ENCODE data around the gene FOXC1. TPM values are rescaled to one million over a fixed set of nuclear protein-coding genes. Genes with fewer than 3 reads are reported as not detected.

Gene FOXC1
- polyA plus RNA-seq, 1 of the 3 experiments (the other 2 are of a cell fraction), result 4.3 TPM

GRCh38 chr6:1617466-1618310, 8.0 kb downstream of the FOXC1 start:
- Histone ChIP-seq H3K4me1 (ENCODE audit: control insufficient read depth in 1 of 2, insufficient read depth in 2 of 2, low read depth in 1 of 2, low read length in 1 of 2) (peaks cover 0 to 8% of the 10 kb centered on the region in 2 experiments; a peak in 2 of 4 replicates), H2AFZ (ENCODE audit: low read depth) (no peak overlapping the region), H3K9ac (no peak overlapping the region), H3K9me2 (no peaks in the 10 kb centered on the region), H4K20me1 (ENCODE audit: insufficient read depth) (peaks cover 13% of the 10 kb centered on the region; the same call in 1 of the 2 replicates), H3K79me2 (ENCODE audit: insufficient read depth) (peaks cover 24% of the 10 kb centered on the region), H3K27ac (ENCODE audit: low read depth in 2 of 2, low read length in 1 of 2) (no peak overlapping the region), H3K36me3 (replicated peaks in 1 of 2; ENCODE audit: control insufficient read depth in 1 of 2, insufficient read depth in 2 of 2, low read length in 1 of 2) (peaks cover 0 to 5% of the 10 kb centered on the region in 2 experiments), H3K4me3 (ENCODE audit: low read depth in 2 of 2, low read length in 1 of 2) (no peak overlapping the region), H3K9me3 (no peaks in the 10 kb centered on the region), H3K4me2 (no peak overlapping the region), H3K27me3 (ENCODE audit: insufficient read depth) (no peaks in the 10 kb centered on the region), H3F3A (replicated peaks; ENCODE audit: insufficient read depth) (peaks cover 9% of the 10 kb centered on the region)
- TF ChIP-seq YY1 (IDR thresholded peaks at IDR 0.05; ENCODE audit: low read depth) (no peak), CHD2 (IDR thresholded peaks at IDR 0.05; ENCODE audit: low read length, partially characterized antibody) (no peak), NFIC (IDR thresholded peaks at IDR 0.05; ENCODE audit: borderline replicate concordance) (no peak), MEF2A (IDR thresholded peaks at IDR 0.05; ENCODE audit: borderline replicate concordance, low read depth) (no peak)
- no peak for DNase-seq
- POLR2A ChIA-PET, result no interaction called here
- 94% methylated on average over 19 of the region's 21 CpGs for WGBS (ENCODE audit: low lambda C conversion rate)
- CTCF ChIA-PET, result interaction anchor here (0.7 to 2.5 kb wide), 5 partner anchors 9 to 487 kb away, joined by 3 to 10 read pairs (median 3); no protein-coding TSS in a partner anchor

DNA sequence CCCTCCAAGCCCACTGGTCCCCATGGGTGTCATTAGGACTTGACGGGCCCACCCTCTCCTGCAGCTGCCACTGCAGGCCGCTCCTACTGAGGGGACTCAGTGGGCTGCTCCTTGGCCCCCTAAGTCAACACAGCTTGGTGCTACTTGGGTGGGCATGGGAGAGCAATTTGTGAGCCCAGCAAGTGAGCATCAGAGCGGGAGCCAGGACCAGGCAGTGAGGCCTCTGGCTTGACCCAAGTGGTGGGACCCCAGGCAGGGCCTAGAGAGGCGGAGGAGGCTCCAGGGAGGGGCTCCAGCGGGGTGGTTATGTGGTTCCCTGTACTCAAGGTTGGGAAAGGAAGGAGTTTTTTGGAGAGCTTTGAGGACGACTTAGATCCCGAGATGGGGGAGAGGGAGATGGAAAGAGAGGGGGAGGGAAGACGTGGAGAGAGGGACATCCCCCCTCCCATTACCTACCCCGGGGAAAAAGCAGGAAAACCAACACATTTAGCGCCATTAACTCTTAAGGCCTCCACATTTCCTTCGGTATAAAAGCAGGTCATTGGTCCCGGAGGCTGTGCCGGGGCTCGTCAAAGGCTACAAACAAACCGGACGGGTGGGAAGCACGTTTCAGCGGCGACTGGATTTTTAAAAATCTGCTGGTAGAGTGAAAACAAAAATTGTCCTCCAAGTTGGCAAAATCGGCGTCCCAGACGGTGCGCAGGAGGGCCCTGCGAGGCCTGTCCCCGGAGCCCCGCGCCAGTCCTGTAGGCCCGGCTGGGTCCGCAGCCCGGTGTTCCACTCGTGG, 8.8 kb downstream of the FOXC1 start:
- H4K20me1 ChIP-seq (ENCODE audit: insufficient read depth), result peaks cover 5% of the 10 kb centered on the region; the same call in 1 of the 2 replicates
- H3K79me2 ChIP-seq (ENCODE audit: insufficient read depth), result peaks cover 16% of the 10 kb centered on the region
- H3K4me2 ChIP-seq, result no peak overlapping the region
- peaks cover 0 to 11% of the 10 kb centered on the region in 2 experiments; a peak in 2 of 4 replicates for H3K4me1 ChIP-seq (ENCODE audit: control insufficient read depth in 1 of 2, insufficient read depth in 2 of 2, low read depth in 1 of 2, low read length in 1 of 2)
- no peak overlapping the region for H3K9ac ChIP-seq
- H2AFZ ChIP-seq (ENCODE audit: low read depth), result no peak overlapping the region
- H3K27me3 ChIP-seq (ENCODE audit: insufficient read depth), result no peaks in the 10 kb centered on the region
- H3K9me3 ChIP-seq, result no peaks in the 10 kb centered on the region
- no peak for DNase-seq
- WGBS (ENCODE audit: low lambda C conversion rate), result 94% methylated on average over 25 of the region's 31 CpGs
- ChIA-PET CTCF (interaction anchor here (0.7 to 2.5 kb wide), 3 partner anchors 8 to 486 kb away, joined by 3 to 10 read pairs (median 9); no protein-coding TSS in a partner anchor), POLR2A (no interaction called here)
- no peaks in the 10 kb centered on the region for H3K9me2 ChIP-seq
- H3F3A ChIP-seq (replicated peaks; ENCODE audit: insufficient read depth), result peaks cover 3% of the 10 kb centered on the region
- no peak overlapping the region for H3K4me3 ChIP-seq (ENCODE audit: low read depth in 2 of 2, low read length in 1 of 2)
- peaks cover 0 to 5% of the 10 kb centered on the region in 2 experiments for H3K36me3 ChIP-seq (replicated peaks in 1 of 2; ENCODE audit: control insufficient read depth in 1 of 2, insufficient read depth in 2 of 2, low read length in 1 of 2)
- H3K27ac ChIP-seq (ENCODE audit: low read depth in 2 of 2, low read length in 1 of 2), result no peak overlapping the region
- TF ChIP-seq EP300 (IDR thresholded peaks at IDR 0.05; ENCODE audit: borderline replicate concordance in 1 of 2, low read depth in 1 of 2, low read length in 1 of 2) (no peak), FOXJ3 (CRISPR knock-in tag; IDR thresholded peaks at IDR 0.05) (no peak), SMC3 (IDR thresholded peaks at IDR 0.05; ENCODE audit: low read depth, low read length) (no peak), CHD2 (IDR thresholded peaks at IDR 0.05; ENCODE audit: low read length, partially characterized antibody) (no peak), ELF1 (IDR thresholded peaks at IDR 0.05) (no peak), FOXM1 (IDR thresholded peaks at IDR 0.05; ENCODE audit: low read depth) (no peak), GATA2 (CRISPR knock-in tag; IDR thresholded peaks at IDR 0.05) (no peak), TEAD4 (IDR thresholded peaks at IDR 0.05; ENCODE audit: borderline replicate concordance, insufficient read depth) (no peak), NRF1 (IDR thresholded peaks at IDR 0.05; ENCODE audit: low read depth, low read length) (no peak), TCF12 (IDR thresholded peaks at IDR 0.05) (no peak), YY1 (IDR thresholded peaks at IDR 0.05; ENCODE audit: low read depth) (no peak), RXRA (IDR thresholded peaks at IDR 0.05; ENCODE audit: borderline replicate concordance, low read depth) (no peak)
- TF ChIP-seq, protein P1, sequence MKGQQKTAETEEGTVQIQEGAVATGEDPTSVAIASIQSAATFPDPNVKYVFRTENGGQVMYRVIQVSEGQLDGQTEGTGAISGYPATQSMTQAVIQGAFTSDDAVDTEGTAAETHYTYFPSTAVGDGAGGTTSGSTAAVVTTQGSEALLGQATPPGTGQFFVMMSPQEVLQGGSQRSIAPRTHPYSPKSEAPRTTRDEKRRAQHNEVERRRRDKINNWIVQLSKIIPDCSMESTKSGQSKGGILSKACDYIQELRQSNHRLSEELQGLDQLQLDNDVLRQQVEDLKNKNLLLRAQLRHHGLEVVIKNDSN (IDR thresholded peaks at IDR 0.05; ENCODE audit: borderline replicate concordance, low read depth), result no peak
- TF ChIP-seq, protein P2, sequence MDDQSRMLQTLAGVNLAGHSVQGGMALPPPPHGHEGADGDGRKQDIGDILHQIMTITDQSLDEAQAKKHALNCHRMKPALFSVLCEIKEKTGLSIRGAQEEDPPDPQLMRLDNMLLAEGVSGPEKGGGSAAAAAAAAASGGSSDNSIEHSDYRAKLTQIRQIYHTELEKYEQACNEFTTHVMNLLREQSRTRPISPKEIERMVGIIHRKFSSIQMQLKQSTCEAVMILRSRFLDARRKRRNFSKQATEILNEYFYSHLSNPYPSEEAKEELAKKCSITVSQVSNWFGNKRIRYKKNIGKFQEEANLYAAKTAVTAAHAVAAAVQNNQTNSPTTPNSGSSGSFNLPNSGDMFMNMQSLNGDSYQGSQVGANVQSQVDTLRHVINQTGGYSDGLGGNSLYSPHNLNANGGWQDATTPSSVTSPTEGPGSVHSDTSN (IDR thresholded peaks at IDR 0.05), result no peak
- TF ChIP-seq, protein P3, sequence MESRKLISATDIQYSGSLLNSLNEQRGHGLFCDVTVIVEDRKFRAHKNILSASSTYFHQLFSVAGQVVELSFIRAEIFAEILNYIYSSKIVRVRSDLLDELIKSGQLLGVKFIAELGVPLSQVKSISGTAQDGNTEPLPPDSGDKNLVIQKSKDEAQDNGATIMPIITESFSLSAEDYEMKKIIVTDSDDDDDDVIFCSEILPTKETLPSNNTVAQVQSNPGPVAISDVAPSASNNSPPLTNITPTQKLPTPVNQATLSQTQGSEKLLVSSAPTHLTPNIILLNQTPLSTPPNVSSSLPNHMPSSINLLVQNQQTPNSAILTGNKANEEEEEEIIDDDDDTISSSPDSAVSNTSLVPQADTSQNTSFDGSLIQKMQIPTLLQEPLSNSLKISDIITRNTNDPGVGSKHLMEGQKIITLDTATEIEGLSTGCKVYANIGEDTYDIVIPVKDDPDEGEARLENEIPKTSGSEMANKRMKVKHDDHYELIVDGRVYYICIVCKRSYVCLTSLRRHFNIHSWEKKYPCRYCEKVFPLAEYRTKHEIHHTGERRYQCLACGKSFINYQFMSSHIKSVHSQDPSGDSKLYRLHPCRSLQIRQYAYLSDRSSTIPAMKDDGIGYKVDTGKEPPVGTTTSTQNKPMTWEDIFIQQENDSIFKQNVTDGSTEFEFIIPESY (IDR thresholded peaks at IDR 0.05; ENCODE audit: borderline replicate concordance, low read depth), result no peak
- TF ChIP-seq, protein P4, sequence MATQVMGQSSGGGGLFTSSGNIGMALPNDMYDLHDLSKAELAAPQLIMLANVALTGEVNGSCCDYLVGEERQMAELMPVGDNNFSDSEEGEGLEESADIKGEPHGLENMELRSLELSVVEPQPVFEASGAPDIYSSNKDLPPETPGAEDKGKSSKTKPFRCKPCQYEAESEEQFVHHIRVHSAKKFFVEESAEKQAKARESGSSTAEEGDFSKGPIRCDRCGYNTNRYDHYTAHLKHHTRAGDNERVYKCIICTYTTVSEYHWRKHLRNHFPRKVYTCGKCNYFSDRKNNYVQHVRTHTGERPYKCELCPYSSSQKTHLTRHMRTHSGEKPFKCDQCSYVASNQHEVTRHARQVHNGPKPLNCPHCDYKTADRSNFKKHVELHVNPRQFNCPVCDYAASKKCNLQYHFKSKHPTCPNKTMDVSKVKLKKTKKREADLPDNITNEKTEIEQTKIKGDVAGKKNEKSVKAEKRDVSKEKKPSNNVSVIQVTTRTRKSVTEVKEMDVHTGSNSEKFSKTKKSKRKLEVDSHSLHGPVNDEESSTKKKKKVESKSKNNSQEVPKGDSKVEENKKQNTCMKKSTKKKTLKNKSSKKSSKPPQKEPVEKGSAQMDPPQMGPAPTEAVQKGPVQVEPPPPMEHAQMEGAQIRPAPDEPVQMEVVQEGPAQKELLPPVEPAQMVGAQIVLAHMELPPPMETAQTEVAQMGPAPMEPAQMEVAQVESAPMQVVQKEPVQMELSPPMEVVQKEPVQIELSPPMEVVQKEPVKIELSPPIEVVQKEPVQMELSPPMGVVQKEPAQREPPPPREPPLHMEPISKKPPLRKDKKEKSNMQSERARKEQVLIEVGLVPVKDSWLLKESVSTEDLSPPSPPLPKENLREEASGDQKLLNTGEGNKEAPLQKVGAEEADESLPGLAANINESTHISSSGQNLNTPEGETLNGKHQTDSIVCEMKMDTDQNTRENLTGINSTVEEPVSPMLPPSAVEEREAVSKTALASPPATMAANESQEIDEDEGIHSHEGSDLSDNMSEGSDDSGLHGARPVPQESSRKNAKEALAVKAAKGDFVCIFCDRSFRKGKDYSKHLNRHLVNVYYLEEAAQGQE (IDR thresholded peaks at IDR 0.05; ENCODE audit: low read depth, low read length), result no peak

Data from SK-N-SH (cell line).